ENCODE results near the gene ALOX5.

Gene ALOX5

GRCh38 chr10:45441239-45442190, 67.5 kb downstream of the ALOX5 start:
- in situ Hi-C loops (cut with MboI; ENCODE audit: low sequenced_read_pairs) = no loop called here

- in situ Hi-C loops (cut with MboI; ENCODE audit: low sequenced_read_pairs) = no loop called here
Observed at GRCh38 chr10:45442251-45442650, 68.2 kb downstream of the ALOX5 start.

- in situ Hi-C loops (cut with MboI; ENCODE audit: low sequenced_read_pairs) = no loop called here
Observed at GRCh38 chr10:45442662-45443061, 68.6 kb downstream of the ALOX5 start.

GRCh38 chr10:45443101-45444009, 69.3 kb downstream of the ALOX5 start:
- in situ Hi-C loops (cut with MboI; ENCODE audit: low sequenced_read_pairs) = no loop called here

- in situ Hi-C loops (cut with MboI; ENCODE audit: low sequenced_read_pairs) = no loop called here
Observed at GRCh38 chr10:45444022-45444421, 70.0 kb downstream of the ALOX5 start.

GRCh38 chr10:45444976-45445898, 71.2 kb downstream of the ALOX5 start:
- in situ Hi-C loops (cut with MboI; ENCODE audit: low sequenced_read_pairs) = no loop called here

GRCh38 chr10:45446858-45447257, 72.8 kb downstream of the ALOX5 start:
- in situ Hi-C loops (cut with MboI; ENCODE audit: low sequenced_read_pairs) = no loop called here

- in situ Hi-C loops (cut with MboI; ENCODE audit: low sequenced_read_pairs) = no loop called here
Observed at GRCh38 chr10:45447416-45447815, 73.4 kb downstream of the ALOX5 start.

GRCh38 chr10:45450866-45451265, 76.8 kb downstream of the ALOX5 start:
- in situ Hi-C loops (cut with MboI; ENCODE audit: low sequenced_read_pairs) = no loop called here

- in situ Hi-C loops (cut with MboI; ENCODE audit: low sequenced_read_pairs) = no loop called here
Observed at GRCh38 chr10:45451407-45451806, 77.4 kb downstream of the ALOX5 start.

GRCh38 chr10:45452268-45452667, 78.3 kb downstream of the ALOX5 start:
- in situ Hi-C loops (cut with MboI; ENCODE audit: low sequenced_read_pairs) = no loop called here

GRCh38 chr10:45452743-45453452, 78.9 kb downstream of the ALOX5 start:
- in situ Hi-C loops (cut with MboI; ENCODE audit: low sequenced_read_pairs) = no loop called here

- in situ Hi-C loops (cut with MboI; ENCODE audit: low sequenced_read_pairs) = no loop called here
Observed at GRCh38 chr10:45453639-45454255, 79.7 kb downstream of the ALOX5 start.

- in situ Hi-C loops (cut with MboI; ENCODE audit: low sequenced_read_pairs) = no loop called here
Observed at GRCh38 chr10:45454262-45454661, 80.2 kb downstream of the ALOX5 start.

- in situ Hi-C loops (cut with MboI; ENCODE audit: low sequenced_read_pairs) = no loop called here
Observed at GRCh38 chr10:45454859-45455258, 80.8 kb downstream of the ALOX5 start.

GRCh38 chr10:45456233-45456632, 82.2 kb downstream of the ALOX5 start:
- in situ Hi-C loops (cut with MboI; ENCODE audit: low sequenced_read_pairs) = no loop called here

GRCh38 chr10:45456822-45457221, 82.8 kb downstream of the ALOX5 start:
- in situ Hi-C loops (cut with MboI; ENCODE audit: low sequenced_read_pairs) = no loop called here

GRCh38 chr10:45457487-45457886, 83.5 kb downstream of the ALOX5 start:
- in situ Hi-C loops (cut with MboI; ENCODE audit: low sequenced_read_pairs) = no loop called here

- in situ Hi-C loops (cut with MboI; ENCODE audit: low sequenced_read_pairs) = no loop called here
Observed at GRCh38 chr10:45460235-45460878, 86.3 kb downstream of the ALOX5 start.
